GM18873 (cell line): ENCODE data around the gene EME2.
A peak's percentile ranks its signal among the peaks of the same experiment; 100 is the strongest.

ENCODE experiments used
- ATAC-seq: cut with Tn5 transposase; IDR thresholded peaks from one replicate; pipeline ENCODE4 v1.9.1; 2021; ENCODE audit warnings: mild to moderate bottlenecking, moderate library complexity, moderate number of reproducible peaks; ENCODE audit not compliant: unreplicated experiment, low FRiP score

Gene EME2

GRCh38 chr16:1776991-1777374 is 4.4 kb downstream of the EME2 start:
- ATAC-seq = no peak

- no peak for ATAC-seq
These were observed 5.0 kb downstream of the EME2 start for GRCh38 chr16:1777375-1778199.

GRCh38 chr16:1778200-1779179 is 5.9 kb downstream of the EME2 start:
- no peak for ATAC-seq

GRCh38 chr16:1779234-1779701 is 6.7 kb downstream of the EME2 start:
- ATAC-seq = no peak

GRCh38 chr16:1779741-1780676 is 7.4 kb downstream of the EME2 start:
- ATAC-seq = no peak

- ATAC-seq = no peak
These were observed 8.1 kb downstream of the EME2 start for GRCh38 chr16:1780677-1781072.

- ATAC-seq = no peak
These were observed 8.6 kb downstream of the EME2 start for GRCh38 chr16:1781254-1781653.

- ATAC-seq = no peak
These were observed 9.3 kb downstream of the EME2 start for GRCh38 chr16:1781758-1782407.

- peak; percentile 86 for ATAC-seq
These were observed 10.0 kb downstream of the EME2 start, which contains the start of the genes NUBP2 and SPSB3 for GRCh38 chr16:1782408-1783264. Gene NUBP2, plus strand, starts transcription at chr16:1782960. Its CDS starts 61 bp downstream, at chr16:1783021. Gene SPSB3, minus strand, starts transcription at chr16:1782571. Its CDS starts 1,088 bp downstream, at chr16:1781483.

GRCh38 chr16:1784977-1785845 is 12.6 kb downstream of the EME2 start:
- ATAC-seq = no peak

- ATAC-seq = no peak
These were observed 13.2 kb downstream of the EME2 start for GRCh38 chr16:1785846-1786170.

GRCh38 chr16:1786242-1787055 is 13.8 kb downstream of the EME2 start:
- no peak for ATAC-seq

- no peak for ATAC-seq
These were observed 14.4 kb downstream of the EME2 start for GRCh38 chr16:1787056-1787321.

- no peak for ATAC-seq
These were observed 14.9 kb downstream of the EME2 start for GRCh38 chr16:1787322-1788094.

GRCh38 chr16:1788095-1788707 is 15.6 kb downstream of the EME2 start:
- no peak for ATAC-seq

- no peak for ATAC-seq
These were observed 16.1 kb downstream of the EME2 start for GRCh38 chr16:1788708-1789100.
